Skeletal muscle tissue (tissue), 4 donors: Measurements from ENCODE around the gene GID8. TPM values are rescaled to one million over a fixed set of nuclear protein-coding genes. Genes with fewer than 3 reads are reported as not detected.

Source experiments
- H3K27ac ChIP-seq: one replicate; pipeline ENCODE4 v1.7.0; 2013; ENCODE audit warnings: mild to moderate bottlenecking, low read depth, low read length, inconsistent platforms
- H3K27me3 ChIP-seq, 3 donors: one replicate each; pipeline ENCODE4 v1.7.0; 2013; ENCODE audit warnings: low read length in 3 of 3; ENCODE audit not compliant: control insufficient read depth in 3 of 3, insufficient read depth in 3 of 3
- H3K36me3 ChIP-seq, 3 donors: one replicate each; pipeline ENCODE4 v1.7.0; 2013; ENCODE audit warnings: low read length in 3 of 3; ENCODE audit not compliant: control insufficient read depth in 3 of 3, insufficient read depth in 3 of 3
- H3K4me1 ChIP-seq, 3 donors: one replicate each; pipeline ENCODE4 v1.7.0; 2013; ENCODE audit warnings: low read length in 3 of 3, mild to moderate bottlenecking in 3 of 3; ENCODE audit not compliant: control insufficient read depth in 3 of 3, insufficient read depth in 3 of 3
- H3K4me3 ChIP-seq, 3 donors: one replicate each; pipeline ENCODE4 v1.7.0; 2013; ENCODE audit warnings: low read length in 3 of 3
- H3K9ac ChIP-seq, 3 donors: one replicate each; pipeline ENCODE4 v1.7.0; 2013; ENCODE audit warnings: low read length in 3 of 3, mild to moderate bottlenecking in 3 of 3, moderate library complexity in 2 of 3, low read depth in 1 of 3
- H3K9me3 ChIP-seq, 3 donors: one replicate each; pipeline ENCODE4 v1.7.0; 2013; ENCODE audit warnings: low read length in 3 of 3; ENCODE audit not compliant: control insufficient read depth in 3 of 3
- total RNA-seq: library from RNA; depleted of rRNA; stranded (reverse); fragments of >200 nt; gene quantifications from one replicate; pipeline ENCODE4 v1.2.3, GENCODE V29; 2014
- donor health status: Osteomylitis.

The GID8 gene
- total RNA-seq, 1 donor from 2014 or later = 28.7 TPM

GRCh38 chr20:62971950-62972844 is 34.2 kb downstream of the GID8 start:
- H3K36me3 ChIP-seq = no peaks in the 10 kb centered on the region
- H3K27me3 ChIP-seq = peaks cover 69 to 87% (median 74%) of the 10 kb centered on the region in 3 donors
- peak overlapping the region in 1 of 3 donors; percentile 29 for H3K4me3 ChIP-seq
- H3K4me1 ChIP-seq = peaks cover 3 to 10% (median 5%) of the 10 kb centered on the region in 3 donors
- H3K27ac ChIP-seq = no peak overlapping the region
- H3K9ac ChIP-seq = peak overlapping the region in 1 of 3 donors; percentile 25
- no peaks in the 10 kb centered on the region for H3K9me3 ChIP-seq

GRCh38 chr20:62972845-62973745 is 35.1 kb downstream of the GID8 start:
- H3K27me3 ChIP-seq = peaks cover 78 to 90% (median 83%) of the 10 kb centered on the region in 3 donors
- H3K4me3 ChIP-seq = peak overlapping the region in 1 of 3 donors; percentile 29

GRCh38 chr20:62975251-62975760 is 37.4 kb downstream of the GID8 start:
- H3K4me1 ChIP-seq = peaks cover 3 to 10% (median 5%) of the 10 kb centered on the region in 3 donors

More at GRCh38 chr20:62972845-62973745, 35.1 kb downstream of the GID8 start:
- H3K27ac ChIP-seq = no peak overlapping the region
- H3K4me1 ChIP-seq = peaks cover 3 to 10% (median 5%) of the 10 kb centered on the region in 3 donors
- H3K36me3 ChIP-seq = no peaks in the 10 kb centered on the region
- no peaks in the 10 kb centered on the region for H3K9me3 ChIP-seq
- H3K9ac ChIP-seq = no peak overlapping the region

GRCh38 chr20:62975812-62976508 is 38.0 kb downstream of the GID8 start:
- H3K4me1 ChIP-seq = peaks cover 3 to 10% (median 5%) of the 10 kb centered on the region in 3 donors
- no peak overlapping the region for H3K9ac ChIP-seq
- H3K27ac ChIP-seq = no peak overlapping the region
- H3K36me3 ChIP-seq = no peaks in the 10 kb centered on the region
- no peak overlapping the region for H3K4me3 ChIP-seq
- H3K27me3 ChIP-seq = peaks cover 91 to 97% (median 92%) of the 10 kb centered on the region in 3 donors
- no peaks in the 10 kb centered on the region for H3K9me3 ChIP-seq

More at GRCh38 chr20:62975251-62975760, 37.4 kb downstream of the GID8 start:
- no peak overlapping the region for H3K4me3 ChIP-seq
- H3K27me3 ChIP-seq = peaks cover 91 to 97% (median 92%) of the 10 kb centered on the region in 3 donors
- H3K36me3 ChIP-seq = no peaks in the 10 kb centered on the region
- no peak overlapping the region for H3K27ac ChIP-seq
- H3K9ac ChIP-seq = no peak overlapping the region
- H3K9me3 ChIP-seq = no peaks in the 10 kb centered on the region

DNA sequence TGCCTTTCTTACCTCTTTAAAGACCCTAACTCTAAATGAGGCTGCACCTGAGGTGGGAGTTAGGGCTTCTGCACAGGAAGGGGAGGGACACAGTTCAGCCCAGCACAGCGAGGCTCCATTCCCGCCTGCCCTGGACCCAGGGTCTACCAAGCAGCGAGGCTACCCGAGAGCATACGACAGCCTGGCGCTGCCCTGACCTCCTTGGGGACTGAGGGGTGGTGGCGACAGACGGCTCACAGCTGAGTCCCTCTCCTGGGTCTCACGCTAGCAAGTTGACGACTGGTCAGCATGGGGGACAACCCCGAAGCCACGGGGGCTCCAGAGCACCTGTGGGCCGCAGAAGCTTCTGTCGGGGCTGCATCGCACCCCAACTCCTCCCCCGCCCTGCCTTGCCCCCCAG is 38.9 kb downstream of the GID8 start:
- Histone ChIP-seq H3K4me1 (peaks cover 3 to 10% (median 5%) of the 10 kb centered on the region in 3 donors), H3K27ac (no peak overlapping the region), H3K4me3 (no peak overlapping the region), H3K9me3 (no peaks in the 10 kb centered on the region), H3K27me3 (peaks cover 89 to 97% (median 95%) of the 10 kb centered on the region in 3 donors), H3K9ac (no peak overlapping the region), H3K36me3 (no peaks in the 10 kb centered on the region)

DNA sequence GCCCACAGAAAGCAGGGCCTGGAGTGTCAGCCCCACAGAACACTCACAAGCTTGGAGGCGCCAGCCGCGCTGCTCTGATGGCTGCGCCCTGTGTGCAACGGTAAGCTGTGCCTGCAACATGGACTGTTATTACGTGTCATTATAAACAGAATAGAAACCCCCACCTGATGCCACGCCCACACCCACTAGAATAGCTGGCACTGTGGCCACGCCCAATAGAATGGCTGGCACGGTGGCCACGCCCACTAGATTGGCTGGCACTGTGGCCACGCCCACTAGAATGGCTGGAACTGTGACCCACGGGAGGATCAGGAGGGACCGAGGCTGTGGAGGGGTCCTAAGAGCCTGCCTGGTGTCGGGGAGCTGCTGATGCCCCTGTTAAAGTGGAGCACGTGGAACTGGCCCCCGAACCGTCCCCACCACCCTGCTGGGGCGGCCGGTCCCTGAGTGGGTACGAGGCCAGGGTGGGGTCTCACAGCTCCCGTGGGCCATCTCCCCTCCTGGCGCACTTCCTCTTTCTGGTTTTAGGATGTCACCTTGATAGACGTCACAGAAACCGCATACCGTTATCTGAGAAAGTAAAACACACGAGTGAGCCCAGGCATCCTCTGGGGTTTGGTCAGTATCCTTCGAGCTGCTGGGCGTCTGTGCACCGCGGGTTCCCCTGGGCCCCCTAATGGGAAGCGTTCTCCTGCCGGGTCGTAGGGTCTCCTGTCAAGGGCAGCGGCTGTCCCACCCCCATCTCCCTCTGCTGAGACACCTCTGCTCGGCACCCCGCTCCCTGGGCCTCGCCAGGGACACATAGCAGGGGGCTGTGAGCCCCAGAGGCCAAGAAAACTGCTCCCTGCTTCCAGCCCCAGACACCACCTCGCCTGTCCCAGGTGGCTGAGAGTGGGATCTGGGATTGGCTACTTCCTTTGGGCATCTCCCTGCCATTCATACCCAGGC is 39.9 kb downstream of the GID8 start:
- Histone ChIP-seq H3K27ac (no peak overlapping the region), H3K27me3 (peaks cover 89 to 96% (median 96%) of the 10 kb centered on the region in 3 donors), H3K36me3 (no peaks in the 10 kb centered on the region), H3K4me1 (peaks cover 0 to 2% (median 0%) of the 10 kb centered on the region in 3 donors), H3K9me3 (no peaks in the 10 kb centered on the region), H3K4me3 (no peak overlapping the region), H3K9ac (no peak overlapping the region)

DNA sequence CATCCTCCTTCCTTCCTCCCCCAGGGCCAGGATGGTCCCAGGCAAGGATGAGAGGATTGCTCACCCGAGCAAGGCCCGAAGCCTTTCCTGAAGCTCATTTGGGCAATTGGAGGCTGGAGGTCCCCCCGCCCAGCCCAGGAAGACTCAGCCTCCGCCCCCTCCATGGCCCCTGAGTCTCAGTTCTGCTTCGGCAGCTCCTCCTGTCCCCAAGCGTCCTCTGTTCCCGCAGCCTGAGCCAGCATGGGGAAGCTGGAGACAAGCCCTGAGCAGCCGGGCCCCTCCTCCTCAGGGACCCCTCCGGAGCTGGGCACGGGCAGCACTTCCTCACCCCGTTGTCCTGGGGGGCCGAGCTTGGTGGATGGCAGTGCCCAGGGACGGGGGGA is 40.6 kb downstream of the GID8 start:
- Histone ChIP-seq H3K4me3 (no peak overlapping the region), H3K4me1 (no peaks in the 10 kb centered on the region), H3K9me3 (no peaks in the 10 kb centered on the region), H3K27me3 (peaks cover 90 to 94% (median 90%) of the 10 kb centered on the region in 3 donors), H3K36me3 (no peaks in the 10 kb centered on the region), H3K27ac (no peak overlapping the region), H3K9ac (no peak overlapping the region)

DNA sequence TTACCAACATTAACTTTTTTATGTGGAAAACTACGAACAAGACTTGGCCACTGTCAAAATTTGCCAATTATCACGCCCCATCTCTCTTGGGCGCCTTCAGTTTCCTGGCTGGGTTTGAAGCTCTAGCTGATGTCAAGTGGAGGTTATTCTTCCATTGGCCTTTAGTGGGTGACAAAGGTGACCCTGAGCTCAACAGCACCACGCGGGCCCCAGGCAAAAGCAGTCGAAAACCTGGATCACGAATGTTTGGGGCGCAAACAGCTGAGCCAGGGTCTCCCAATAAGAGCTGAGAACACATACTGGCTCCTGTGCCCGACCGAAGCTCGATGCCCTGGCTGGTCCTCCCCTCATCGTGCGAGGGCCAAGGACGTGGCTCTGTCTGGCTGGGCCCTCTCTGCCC is 41.4 kb downstream of the GID8 start:
- no peaks in the 10 kb centered on the region for H3K4me1 ChIP-seq
- H3K27me3 ChIP-seq = peaks cover 90 to 92% (median 91%) of the 10 kb centered on the region in 3 donors
- no peak overlapping the region for H3K27ac ChIP-seq
- H3K9me3 ChIP-seq = no peaks in the 10 kb centered on the region
- no peak overlapping the region for H3K4me3 ChIP-seq
- no peaks in the 10 kb centered on the region for H3K36me3 ChIP-seq
- no peak overlapping the region for H3K9ac ChIP-seq
